Activated T-cell treated with anti-CD3 and anti-CD28 coated beads, Interleukin-2, amount 50 U/mL, for 4 hours (primary cell): ENCODE data around the gene CLN6. TPM values are rescaled to one million over a fixed set of nuclear protein-coding genes. Genes with fewer than 3 reads are reported as not detected.
"Not testable (repeated sequence)": the region's sequence is repeated elsewhere in the genome, so short reads cannot be mapped to it uniquely, and the experiment has no call there.

Experiments used
- ATAC-seq, 2 donors: fragments of 200-7000 bp; cut with Tn5 transposase; one replicate each; pipeline ENCODE4 v1.10.0; 2021
- DNase-seq: peaks from one replicate; pipeline ENCODE4 v3.0.0-alpha.2; 2020
- H3K27me3 Mint-ChIP-seq: one replicate; pipeline ENCODE4 v1.8.0; 2021; ENCODE audit warnings: low read depth, mixed read lengths
- H3K36me3 Mint-ChIP-seq: one replicate; pipeline ENCODE4 v1.8.0; 2022; ENCODE audit warnings: mixed read lengths; ENCODE audit not compliant: insufficient read depth
- H3K4me1 Mint-ChIP-seq: one replicate; pipeline ENCODE4 v1.8.0; 2021; ENCODE audit warnings: low read depth, mixed read lengths
- H3K4me3 Mint-ChIP-seq: one replicate; pipeline ENCODE4 v1.8.0; 2021; ENCODE audit warnings: mild to moderate bottlenecking, moderate library complexity, mixed read lengths
- H3K9me3 Mint-ChIP-seq: one replicate; pipeline ENCODE4 v1.8.0; 2021; ENCODE audit warnings: mixed read lengths
- total RNA-seq, 3 donors: library from RNA; stranded (reverse); gene quantifications; one replicate each; pipeline ENCODE4 v1.2.1, GENCODE V29; 2021

Gene CLN6
- total RNA-seq, 3 donors from 2014 or later, result 82.6 to 94.4 (median 91.3) TPM

- H3K27me3 Mint-ChIP-seq, result no peaks in the 10 kb centered on the region
- peaks cover 43% of the 10 kb centered on the region for H3K36me3 Mint-ChIP-seq
- ATAC-seq, result no peak
- no peak overlapping the region for H3K4me3 Mint-ChIP-seq
- H3K4me1 Mint-ChIP-seq, result peaks cover 4% of the 10 kb centered on the region
- DNase-seq, result no peak
- no peaks in the 10 kb centered on the region for H3K9me3 Mint-ChIP-seq
Measured at GRCh38 chr15:68186671-68187397, 42.7 kb downstream of the CLN6 start.

- Mint-ChIP-seq H3K9me3 (no peaks in the 10 kb centered on the region), H3K4me3 (no peak overlapping the region), H3K27me3 (no peaks in the 10 kb centered on the region), H3K36me3 (peaks cover 52% of the 10 kb centered on the region), H3K4me1 (peaks cover 4% of the 10 kb centered on the region)
- no peak for ATAC-seq
- no peak for DNase-seq
Measured at GRCh38 chr15:68184616-68185480, 44.7 kb downstream of the CLN6 start.

GRCh38 chr15:68183616-68184315 is 45.8 kb downstream of the CLN6 start:
- ATAC-seq, result no peak
- no peak overlapping the region for H3K4me3 Mint-ChIP-seq
- peaks cover 3% of the 10 kb centered on the region for H3K4me1 Mint-ChIP-seq
- H3K36me3 Mint-ChIP-seq, result peaks cover 48% of the 10 kb centered on the region
- no peak for DNase-seq
- no peaks in the 10 kb centered on the region for H3K9me3 Mint-ChIP-seq
- no peaks in the 10 kb centered on the region for H3K27me3 Mint-ChIP-seq

- H3K36me3 Mint-ChIP-seq, result peaks cover 25% of the 10 kb centered on the region
- H3K27me3 Mint-ChIP-seq, result no peaks in the 10 kb centered on the region
- no peaks in the 10 kb centered on the region for H3K9me3 Mint-ChIP-seq
- no peak overlapping the region for H3K4me3 Mint-ChIP-seq
- ATAC-seq (no peak), DNase-seq (no peak)
- H3K4me1 Mint-ChIP-seq, result no peaks in the 10 kb centered on the region
Measured at GRCh38 chr15:68177742-68178141, 51.8 kb downstream of the CLN6 start.

GRCh38 chr15:68176601-68177000 is 52.9 kb downstream of the CLN6 start:
- no peak for ATAC-seq
- H3K4me3 Mint-ChIP-seq, result no peak overlapping the region

GRCh38 chr15:68175526-68175925 is 54.0 kb downstream of the CLN6 start:
- no peak overlapping the region for H3K4me3 Mint-ChIP-seq
- no peaks in the 10 kb centered on the region for H3K27me3 Mint-ChIP-seq
- peaks cover 19% of the 10 kb centered on the region for H3K36me3 Mint-ChIP-seq
- ATAC-seq (no peak), DNase-seq (no peak)
- no peaks in the 10 kb centered on the region for H3K9me3 Mint-ChIP-seq
- H3K4me1 Mint-ChIP-seq, result no peaks in the 10 kb centered on the region

More at GRCh38 chr15:68176601-68177000, 52.9 kb downstream of the CLN6 start:
- Mint-ChIP-seq H3K36me3 (peaks cover 24% of the 10 kb centered on the region), H3K9me3 (no peaks in the 10 kb centered on the region), H3K4me1 (no peaks in the 10 kb centered on the region), H3K27me3 (no peaks in the 10 kb centered on the region)
- no peak for DNase-seq

- peaks cover 22% of the 10 kb centered on the region for H3K36me3 Mint-ChIP-seq
Measured at GRCh38 chr15:68173119-68173518, 56.4 kb downstream of the CLN6 start.

GRCh38 chr15:68172037-68172436 is 57.5 kb downstream of the CLN6 start:
- not testable (repeated sequence) for ATAC-seq, H3K4me1 Mint-ChIP-seq, H3K27me3 Mint-ChIP-seq, H3K4me3 Mint-ChIP-seq, H3K9me3 Mint-ChIP-seq, DNase-seq
- peaks cover 20% of the 10 kb centered on the region for H3K36me3 Mint-ChIP-seq

More at GRCh38 chr15:68173119-68173518, 56.4 kb downstream of the CLN6 start:
- Mint-ChIP-seq H3K4me3 (no peak overlapping the region), H3K4me1 (no peaks in the 10 kb centered on the region), H3K9me3 (no peaks in the 10 kb centered on the region), H3K27me3 (no peaks in the 10 kb centered on the region)
- DNase-seq, result no peak
- no peak for ATAC-seq

- DNase-seq (no peak), ATAC-seq (no peak)
- no peaks in the 10 kb centered on the region for H3K9me3 Mint-ChIP-seq
- H3K27me3 Mint-ChIP-seq, result no peaks in the 10 kb centered on the region
- no peak overlapping the region for H3K4me3 Mint-ChIP-seq
- peaks cover 1% of the 10 kb centered on the region for H3K4me1 Mint-ChIP-seq
- H3K36me3 Mint-ChIP-seq, result peaks cover 19% of the 10 kb centered on the region
Measured at GRCh38 chr15:68166847-68167246, 62.7 kb downstream of the CLN6 start.

GRCh38 chr15:68163191-68163590 is 66.3 kb downstream of the CLN6 start:
- DNase-seq (no peak), ATAC-seq (no peak)
- no peak overlapping the region for H3K4me3 Mint-ChIP-seq
- no peaks in the 10 kb centered on the region for H3K27me3 Mint-ChIP-seq
- no peaks in the 10 kb centered on the region for H3K9me3 Mint-ChIP-seq
- peaks cover 27% of the 10 kb centered on the region for H3K36me3 Mint-ChIP-seq
- H3K4me1 Mint-ChIP-seq, result peaks cover 1% of the 10 kb centered on the region

GRCh38 chr15:68158046-68158628 is 71.4 kb downstream of the CLN6 start:
- Mint-ChIP-seq H3K4me1 (no peaks in the 10 kb centered on the region), H3K27me3 (no peaks in the 10 kb centered on the region), H3K36me3 (peaks cover 32% of the 10 kb centered on the region), H3K9me3 (no peaks in the 10 kb centered on the region), H3K4me3 (no peak overlapping the region)
- DNase-seq (no peak), ATAC-seq (no peak)

GRCh38 chr15:68157074-68157473 is 72.5 kb downstream of the CLN6 start:
- Mint-ChIP-seq H3K4me1 (peaks cover 2% of the 10 kb centered on the region), H3K4me3 (no peak overlapping the region), H3K9me3 (no peaks in the 10 kb centered on the region), H3K27me3 (no peaks in the 10 kb centered on the region), H3K36me3 (peaks cover 31% of the 10 kb centered on the region)
- ATAC-seq (no peak), DNase-seq (no peak)
